DND-41 (cell line): ENCODE data around the gene RASGRP3.

Source experiments
- ATAC-seq: fragments of 200-7000 bp; cut with Tn5 transposase; 3 replicates; pipeline ENCODE4 v1.9.1; 2021; ENCODE audit warnings: low read depth; ENCODE audit not compliant: insufficient read depth
- DNase-seq: peaks from one replicate; pipeline ENCODE4 v3.0.0-alpha.2; 2020
- H2AFZ ChIP-seq: 2 replicates; pipeline ENCODE4 v1.6.0; 2012; ENCODE audit warnings: low read depth, low read length
- H3K27ac ChIP-seq: 2 replicates; pipeline ENCODE4 v1.5.1; 2012; ENCODE audit warnings: low read length, inconsistent platforms
- H3K27me3 ChIP-seq: fragments of 200-600 bp; sonication (generic); 2 replicates; pipeline ENCODE4 v1.6.0; 2012; ENCODE audit warnings: low read length, mild to moderate bottlenecking, inconsistent platforms; ENCODE audit not compliant: insufficient read depth, poor library complexity
- H3K36me3 ChIP-seq: 2 replicates; pipeline ENCODE4 v1.5.1; 2012; ENCODE audit warnings: low read length, inconsistent platforms; ENCODE audit not compliant: insufficient read depth
- H3K4me1 ChIP-seq: 2 replicates; pipeline ENCODE4 v1.5.1; 2012; ENCODE audit warnings: mild to moderate bottlenecking, low read length; ENCODE audit not compliant: insufficient read depth
- H3K4me2 ChIP-seq: 2 replicates; pipeline ENCODE4 v1.6.0; 2012; ENCODE audit warnings: mild to moderate bottlenecking, moderate library complexity, low read length, inconsistent platforms; ENCODE audit not compliant: insufficient read depth
- H3K4me3 ChIP-seq, 2 experiments: fragments of 200-600 bp in 1 of 2; shearing (Covaris generic) in 1 of 2; 2 replicates each; pipeline ENCODE4 v1.5.1; 2012 to 2016; ENCODE audit warnings: inconsistent platforms in 2 of 2, low read length in 2 of 2, mild to moderate bottlenecking in 2 of 2, low read depth in 1 of 2, moderate library complexity in 1 of 2
- H3K79me2 ChIP-seq: 2 replicates; pipeline ENCODE4 v1.6.0; 2012; ENCODE audit warnings: low read length, inconsistent platforms; ENCODE audit not compliant: insufficient read depth
- H3K9ac ChIP-seq: 2 replicates; pipeline ENCODE4 v1.6.0; 2012; ENCODE audit warnings: low read depth, mild to moderate bottlenecking, inconsistent platforms, low read length, moderate library complexity
- H3K9me3 ChIP-seq: 2 replicates; pipeline ENCODE4 v1.5.1; 2012; ENCODE audit warnings: low read length, moderate library complexity, mild to moderate bottlenecking, inconsistent platforms; ENCODE audit not compliant: insufficient read depth, severe bottlenecking
- H4K20me1 ChIP-seq: 2 replicates; pipeline ENCODE4 v1.6.0; 2012; ENCODE audit warnings: low read length; ENCODE audit not compliant: insufficient read depth
- CTCF ChIP-seq: IDR thresholded peaks from 2 replicates; pipeline ENCODE4 v1.5.1; 2012; ENCODE audit warnings: borderline replicate concordance, low read length, moderate library complexity, mild to moderate bottlenecking; ENCODE audit not compliant: poor library complexity, severe bottlenecking; ENCODE audit errors: extremely low read depth
- EZH2 ChIP-seq: IDR thresholded peaks from 3 replicates; pipeline ENCODE4 v1.6.1; 2012; ENCODE audit warnings: borderline replicate concordance, low read depth, mild to moderate bottlenecking, moderate library complexity, low read length, inconsistent platforms; ENCODE audit not compliant: severe bottlenecking

RASGRP3 gene

DNA sequence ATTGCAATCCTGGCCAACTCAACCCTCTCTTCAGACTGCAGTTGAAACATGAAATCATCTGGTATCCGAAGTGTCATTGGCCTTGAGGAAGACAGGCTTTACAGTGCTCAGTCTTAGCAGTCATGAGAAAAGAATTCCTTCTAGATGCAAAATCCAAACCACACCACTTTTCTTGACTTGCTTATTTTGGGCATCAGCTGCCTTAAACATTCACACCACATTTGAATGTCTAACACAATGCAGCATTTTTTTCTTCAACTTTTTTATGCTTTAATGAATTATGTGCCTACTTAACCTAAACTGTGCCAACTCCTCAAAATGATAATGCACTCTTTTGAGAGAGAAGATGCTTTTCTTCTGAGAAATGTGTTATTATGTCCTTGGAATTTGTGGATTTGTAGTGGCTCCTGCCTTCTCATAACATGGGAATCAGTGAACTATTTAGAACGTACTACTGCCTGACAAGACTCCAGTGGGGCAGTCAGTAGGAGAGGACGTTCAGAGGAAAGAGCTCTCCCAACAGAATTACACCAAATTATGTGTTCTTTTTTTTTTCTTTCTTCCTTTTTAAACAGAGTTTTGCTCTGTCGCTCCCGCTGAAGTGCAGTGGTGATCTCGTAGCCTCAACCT lies 125.9 kb downstream of the RASGRP3 start:
- H3K9me3 ChIP-seq, result no peaks in the 10 kb centered on the region
- H3K79me2 ChIP-seq, result peaks cover 23% of the 10 kb centered on the region
- no peak overlapping the region for H3K27ac ChIP-seq
- no peaks in the 10 kb centered on the region for H3K36me3 ChIP-seq
- no peak overlapping the region for H3K4me2 ChIP-seq
- DNase-seq, result no peak
- no peak for ATAC-seq
- peaks cover 25% of the 10 kb centered on the region for H3K4me1 ChIP-seq
- H3K27me3 ChIP-seq, result no peaks in the 10 kb centered on the region
- H4K20me1 ChIP-seq, result no peaks in the 10 kb centered on the region
- no peak overlapping the region for H3K4me3 ChIP-seq
- H3K9ac ChIP-seq, result no peak overlapping the region
- no peak for TF ChIP-seq CTCF
- no peak for TF ChIP-seq EZH2
- no peak overlapping the region for H2AFZ ChIP-seq

DNA sequence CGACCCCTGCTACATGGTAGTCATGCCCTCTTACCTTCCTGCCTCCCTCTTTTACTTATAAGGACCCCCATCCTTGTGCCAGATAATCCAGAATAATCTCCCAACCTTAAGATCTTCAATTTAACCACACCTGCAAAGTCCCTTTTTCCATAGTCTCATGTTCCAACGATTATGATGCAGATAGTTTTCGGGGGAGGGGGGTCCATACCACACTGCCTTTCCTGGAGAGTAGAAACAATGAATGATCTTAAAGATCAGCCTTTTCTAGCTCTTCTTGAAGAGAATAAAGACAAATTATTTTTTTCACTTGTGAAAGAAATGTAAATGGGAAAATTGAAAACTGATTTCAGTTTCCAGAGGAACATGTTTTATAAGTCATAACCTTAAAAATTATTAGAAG lies 127.0 kb downstream of the RASGRP3 start:
- Histone ChIP-seq H3K4me3 (no peak overlapping the region), H3K4me2 (no peak overlapping the region), H3K79me2 (peaks cover 12% of the 10 kb centered on the region), H3K27me3 (no peaks in the 10 kb centered on the region), H3K27ac (no peak overlapping the region), H3K9me3 (no peaks in the 10 kb centered on the region), H4K20me1 (no peaks in the 10 kb centered on the region), H3K36me3 (no peaks in the 10 kb centered on the region), H2AFZ (no peak overlapping the region), H3K4me1 (peaks cover 14% of the 10 kb centered on the region), H3K9ac (no peak overlapping the region)
- ATAC-seq (no peak), DNase-seq (no peak)
- TF ChIP-seq CTCF, result no peak
- no peak for TF ChIP-seq EZH2

DNA sequence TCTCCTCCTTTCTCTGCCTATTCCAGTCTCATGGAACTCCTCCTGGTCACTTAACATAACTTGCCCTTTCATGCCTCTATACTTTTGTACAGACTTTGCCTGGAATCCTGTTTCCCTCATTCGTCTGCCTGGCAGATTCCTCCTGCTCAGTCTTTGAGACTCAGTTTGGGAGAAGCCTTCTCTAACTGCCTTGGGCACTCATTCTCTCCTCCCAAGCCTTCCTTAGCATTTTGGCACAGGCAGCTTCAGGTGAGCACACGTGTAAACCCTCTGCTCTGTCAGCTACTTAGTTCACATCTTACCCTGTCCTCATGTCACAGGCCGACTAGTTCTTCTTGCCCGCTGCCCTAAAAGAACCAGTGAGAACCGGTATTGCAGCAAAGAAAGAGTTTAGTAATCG lies 128.6 kb downstream of the RASGRP3 start:
- Histone ChIP-seq H3K36me3 (no peaks in the 10 kb centered on the region), H3K9me3 (no peaks in the 10 kb centered on the region), H3K4me1 (peaks cover 8% of the 10 kb centered on the region; the same call in 1 of the 2 replicates), H3K9ac (no peak overlapping the region), H3K27me3 (no peaks in the 10 kb centered on the region), H2AFZ (no peak overlapping the region), H3K79me2 (no peaks in the 10 kb centered on the region), H3K4me3 (no peak overlapping the region), H3K4me2 (no peak overlapping the region), H3K27ac (no peak overlapping the region), H4K20me1 (no peaks in the 10 kb centered on the region)
- ATAC-seq (no peak), DNase-seq (no peak)
- TF ChIP-seq CTCF (no peak), EZH2 (no peak)
